Osteoblast (primary cell): ENCODE measurements around the gene SLC45A1. TPM values are rescaled to one million over a fixed set of nuclear protein-coding genes. Genes with fewer than 3 reads are reported as not detected.

Experiments used
- DNase-seq: peaks from one replicate; pipeline ENCODE4 v3.0.0; 2011; ENCODE audit warnings: low spot score, mixed read lengths; ENCODE audit not compliant: insufficient read length; ENCODE audit errors: missing footprints
- H2AFZ ChIP-seq: 2 replicates; pipeline ENCODE4 v1.6.0; 2011; ENCODE audit warnings: mild to moderate bottlenecking, low read length
- H3K27ac ChIP-seq: 2 replicates; pipeline ENCODE4 v1.5.1; 2011; ENCODE audit warnings: mild to moderate bottlenecking, low read depth, low read length, moderate library complexity
- H3K27me3 ChIP-seq: 2 replicates; pipeline ENCODE4 v1.6.0; 2012; ENCODE audit warnings: mild to moderate bottlenecking, control low read depth, inconsistent platforms, low read length, moderate library complexity; ENCODE audit not compliant: insufficient read depth
- H3K36me3 ChIP-seq: 2 replicates; pipeline ENCODE4 v1.5.1; 2011; ENCODE audit warnings: mild to moderate bottlenecking, low read length, control low read depth, moderate library complexity; ENCODE audit not compliant: insufficient read depth
- H3K4me1 ChIP-seq: 2 replicates; pipeline ENCODE4 v1.5.1; 2011; ENCODE audit warnings: mild to moderate bottlenecking, low read length, control low read depth, moderate library complexity; ENCODE audit not compliant: insufficient read depth
- H3K4me2 ChIP-seq: 2 replicates; pipeline ENCODE4 v1.6.0; 2011; ENCODE audit warnings: mild to moderate bottlenecking, low read length; ENCODE audit not compliant: insufficient read depth
- H3K4me3 ChIP-seq: fragments of 200-600 bp; sonication (generic); 3 replicates; pipeline ENCODE4 v1.5.1; 2012; ENCODE audit warnings: mild to moderate bottlenecking, low read length, inconsistent platforms; ENCODE audit not compliant: insufficient read depth
- H3K79me2 ChIP-seq: 2 replicates; pipeline ENCODE4 v1.6.0; 2012; ENCODE audit warnings: mild to moderate bottlenecking, low read length, control low read depth, inconsistent platforms; ENCODE audit not compliant: insufficient read depth
- H3K9me3 ChIP-seq: 2 replicates; pipeline ENCODE4 v1.5.1; 2011; ENCODE audit warnings: low read depth, low read length, control low read depth
- H4K20me1 ChIP-seq: 2 replicates; pipeline ENCODE4 v1.6.0; 2012; ENCODE audit warnings: mild to moderate bottlenecking, low read length, control low read depth; ENCODE audit not compliant: insufficient read depth
- CTCF ChIP-seq: IDR thresholded peaks from 2 replicates; pipeline ENCODE4 v1.5.1; 2011; ENCODE audit warnings: mild to moderate bottlenecking, low read depth, low read length, moderate library complexity; ENCODE audit errors: extremely low read depth
- total RNA-seq: library from RNA; depleted of rRNA; stranded (reverse); fragments of >200 nt; gene quantifications from 2 replicates; pipeline ENCODE4 v1.2.3, GENCODE V29; 2012

SLC45A1 gene
- total RNA-seq, 1 donor: 1.8 TPM

DNA sequence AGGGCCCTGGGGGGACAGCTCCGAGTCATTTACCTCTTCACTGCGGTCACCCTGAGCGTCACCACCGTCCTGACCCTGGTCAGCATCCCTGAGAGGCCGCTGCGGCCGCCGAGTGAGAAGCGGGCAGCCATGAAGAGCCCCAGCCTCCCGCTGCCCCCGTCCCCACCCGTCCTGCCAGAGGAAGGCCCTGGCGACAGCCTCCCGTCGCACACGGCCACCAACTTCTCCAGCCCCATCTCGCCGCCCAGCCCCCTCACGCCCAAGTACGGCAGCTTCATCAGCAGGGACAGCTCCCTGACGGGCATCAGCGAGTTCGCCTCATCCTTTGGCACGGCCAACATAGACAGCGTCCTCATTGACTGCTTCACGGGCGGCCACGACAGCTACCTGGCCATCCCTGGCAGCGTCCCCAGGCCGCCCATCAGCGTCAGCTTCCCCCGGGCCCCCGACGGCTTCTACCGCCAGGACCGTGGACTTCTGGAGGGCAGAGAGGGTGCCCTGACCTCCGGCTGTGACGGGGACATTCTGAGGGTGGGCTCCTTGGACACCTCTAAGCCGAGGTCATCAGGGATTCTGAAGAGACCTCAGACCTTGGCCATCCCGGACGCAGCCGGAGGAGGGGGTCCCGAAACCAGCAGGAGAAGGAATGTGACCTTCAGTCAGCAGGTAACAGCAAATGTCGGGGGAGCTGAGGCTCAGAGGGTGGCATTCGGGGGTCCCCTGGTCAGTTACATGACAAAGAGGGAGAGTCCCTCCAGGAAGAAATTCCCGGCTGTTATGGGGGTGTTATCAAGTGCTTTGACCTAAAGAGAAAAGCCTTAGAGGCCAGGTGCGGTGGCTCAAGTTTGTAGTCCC lies 12.6 kb downstream of the SLC45A1 start:
- DNase-seq: no peak
- Histone ChIP-seq H3K9me3 (no peaks in the 10 kb centered on the region), H4K20me1 (no peaks in the 10 kb centered on the region), H3K27me3 (no peaks in the 10 kb centered on the region), H3K4me2 (no peak overlapping the region), H3K27ac (no peak overlapping the region), H3K4me3 (no peak overlapping the region), H3K36me3 (no peaks in the 10 kb centered on the region), H3K4me1 (no peaks in the 10 kb centered on the region), H2AFZ (no peak overlapping the region), H3K79me2 (no peaks in the 10 kb centered on the region)
- no peak for TF ChIP-seq CTCF

GRCh38 chr1:8332806-8333205 lies 14.9 kb downstream of the SLC45A1 start:
- H3K9me3 ChIP-seq: no peaks in the 10 kb centered on the region
- H3K36me3 ChIP-seq: no peaks in the 10 kb centered on the region
- no peaks in the 10 kb centered on the region for H3K79me2 ChIP-seq
- H2AFZ ChIP-seq: no peak overlapping the region
- no peak overlapping the region for H3K27ac ChIP-seq
- no peaks in the 10 kb centered on the region for H4K20me1 ChIP-seq
- no peaks in the 10 kb centered on the region for H3K4me1 ChIP-seq
- H3K27me3 ChIP-seq: no peaks in the 10 kb centered on the region
- DNase-seq: no peak
- H3K4me3 ChIP-seq: no peak overlapping the region
- no peak for TF ChIP-seq CTCF
- H3K4me2 ChIP-seq: no peak overlapping the region

DNA sequence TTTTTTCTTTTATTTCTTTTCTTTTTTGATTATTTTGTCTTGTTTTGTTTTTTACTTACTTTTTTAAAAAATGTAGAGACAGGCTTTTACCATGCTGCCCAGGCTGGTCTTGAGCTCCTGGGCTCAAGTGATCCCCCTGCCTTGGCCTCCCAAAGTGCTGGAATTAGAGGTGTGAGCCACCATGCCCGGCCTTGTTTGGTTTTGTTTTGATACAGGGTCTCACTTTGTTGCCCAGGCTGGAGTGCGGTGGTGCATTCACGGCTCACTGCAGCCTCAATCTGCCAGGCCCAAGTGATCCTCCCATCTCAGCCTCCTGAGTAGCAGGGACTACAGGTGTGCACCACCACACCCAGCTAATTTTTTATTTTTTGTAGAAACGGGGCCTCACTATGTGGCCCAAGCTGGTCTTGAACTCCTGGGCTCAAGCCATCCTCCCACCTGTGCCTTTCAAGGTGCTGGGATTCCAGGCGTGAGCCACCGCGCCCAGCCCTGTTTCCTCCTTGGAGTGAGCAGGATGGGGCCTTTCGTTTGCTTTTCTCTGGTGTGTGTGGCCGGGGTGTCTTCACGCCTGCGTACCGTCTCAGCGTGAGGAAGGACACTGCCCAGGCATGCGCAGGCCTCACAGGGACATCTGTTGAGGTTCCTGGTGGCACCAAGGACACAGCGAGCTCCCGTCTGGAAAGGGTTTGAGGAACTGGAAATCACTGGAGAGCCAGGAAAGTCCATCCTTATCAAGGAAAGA lies 15.5 kb downstream of the SLC45A1 start:
- DNase-seq: peak; percentile 67
- H3K36me3 ChIP-seq: no peaks in the 10 kb centered on the region
- H3K9me3 ChIP-seq: no peaks in the 10 kb centered on the region
- no peaks in the 10 kb centered on the region for H3K4me1 ChIP-seq
- no peak overlapping the region for H2AFZ ChIP-seq
- no peak overlapping the region for H3K27ac ChIP-seq
- H4K20me1 ChIP-seq: no peaks in the 10 kb centered on the region
- no peak overlapping the region for H3K4me3 ChIP-seq
- no peaks in the 10 kb centered on the region for H3K79me2 ChIP-seq
- H3K27me3 ChIP-seq: no peaks in the 10 kb centered on the region
- H3K4me2 ChIP-seq: no peak overlapping the region
- no peak for TF ChIP-seq CTCF
